ENCODE data around the gene MAGI1. TPM values are rescaled to one million over a fixed set of nuclear protein-coding genes. Genes with fewer than 3 reads are reported as not detected.

The MAGI1 gene
- polyA plus RNA-seq, 1 of the 3 experiments (the other 2 are of a cell fraction) = 10.3 TPM

GRCh38 chr3:66021731-66022131 lies 17.0 kb downstream of the MAGI1 start:
- ChIA-PET CTCF (no interaction called here), POLR2A (no interaction called here)
- WGBS (ENCODE audit: low lambda C conversion rate) = 82% methylated on average over 4 of the region's 4 CpGs
- no peak overlapping the region for H3K4me3 ChIP-seq (ENCODE audit: low read depth in 2 of 2, low read length in 1 of 2)
- H3F3A ChIP-seq (replicated peaks; ENCODE audit: insufficient read depth) = no peaks in the 10 kb centered on the region
- no peaks in the 10 kb centered on the region for H3K27me3 ChIP-seq (ENCODE audit: insufficient read depth)
- peaks cover 0 to 8% of the 10 kb centered on the region in 2 experiments; a peak in 1 of 4 replicates for H3K4me1 ChIP-seq (ENCODE audit: control insufficient read depth in 1 of 2, insufficient read depth in 2 of 2, low read depth in 1 of 2, low read length in 1 of 2)
- TF ChIP-seq USF1 (IDR thresholded peaks at IDR 0.05; ENCODE audit: borderline replicate concordance, low read depth) (no peak), ELF1 (IDR thresholded peaks at IDR 0.05) (no peak), TAF1 (IDR thresholded peaks at IDR 0.05; ENCODE audit: borderline replicate concordance, low read depth, low read length) (no peak), EP300 (IDR thresholded peaks at IDR 0.05; ENCODE audit: borderline replicate concordance in 1 of 2, low read depth in 1 of 2, low read length in 1 of 2) (no peak), USF2 (IDR thresholded peaks at IDR 0.05; ENCODE audit: borderline replicate concordance, low read depth, low read length) (no peak), RFX5 (IDR thresholded peaks at IDR 0.05; ENCODE audit: low read length) (no peak), GABPA (IDR thresholded peaks at IDR 0.05; ENCODE audit: low read depth) (no peak), FOXM1 (IDR thresholded peaks at IDR 0.05; ENCODE audit: low read depth) (no peak), TCF12 (IDR thresholded peaks at IDR 0.05) (no peak), SMC3 (IDR thresholded peaks at IDR 0.05; ENCODE audit: low read depth, low read length) (no peak), SIN3A (IDR thresholded peaks at IDR 0.05; ENCODE audit: borderline replicate concordance, low read depth, low read length) (no peak), TEAD4 (IDR thresholded peaks at IDR 0.05; ENCODE audit: borderline replicate concordance, insufficient read depth) (no peak), NRF1 (IDR thresholded peaks at IDR 0.05; ENCODE audit: low read depth, low read length) (no peak), ZBTB33 (IDR thresholded peaks at IDR 0.05; ENCODE audit: borderline replicate concordance, low read depth) (no peak), NFIC (IDR thresholded peaks at IDR 0.05; ENCODE audit: borderline replicate concordance) (no peak), RCOR1 (IDR thresholded peaks at IDR 0.05; ENCODE audit: low read length) (no peak), IRF3 (IDR thresholded peaks at IDR 0.05; ENCODE audit: low read depth, low read length) (no peak), FOXJ3 (CRISPR knock-in tag; IDR thresholded peaks at IDR 0.05) (no peak), POLR2AphosphoS5 (IDR thresholded peaks at IDR 0.05; ENCODE audit: low read depth, low read length) (no peak), MAX (IDR thresholded peaks at IDR 0.05; ENCODE audit: low read depth) (no peak)
- H3K9me2 ChIP-seq = no peaks in the 10 kb centered on the region
- no peak for DNase-seq
- peaks cover 17% of the 10 kb centered on the region; the same call in 1 of the 2 replicates for H4K20me1 ChIP-seq (ENCODE audit: insufficient read depth)
- peaks cover 93% of the 10 kb centered on the region for H3K79me2 ChIP-seq (ENCODE audit: insufficient read depth)
- no peak overlapping the region for H3K27ac ChIP-seq (ENCODE audit: low read depth in 2 of 2, low read length in 1 of 2)
- H3K36me3 ChIP-seq (replicated peaks in 1 of 2; ENCODE audit: control insufficient read depth in 1 of 2, insufficient read depth in 2 of 2, low read length in 1 of 2) = no peaks in the 10 kb centered on the region
- no peak overlapping the region for H3K9ac ChIP-seq
- no peak overlapping the region for H3K4me2 ChIP-seq
- no peak overlapping the region for H2AFZ ChIP-seq (ENCODE audit: low read depth)
- H3K9me3 ChIP-seq = no peaks in the 10 kb centered on the region

Data from SK-N-SH (cell line).